NCI-H524 (cell line): Measurements from ENCODE around the gene USP20.

Experiments used
- DNase-seq, 2 experiments: peaks; one replicate each; lab custom pipeline; 2025; lab: John Stamatoyannopoulos, UW

Gene USP20

DNA sequence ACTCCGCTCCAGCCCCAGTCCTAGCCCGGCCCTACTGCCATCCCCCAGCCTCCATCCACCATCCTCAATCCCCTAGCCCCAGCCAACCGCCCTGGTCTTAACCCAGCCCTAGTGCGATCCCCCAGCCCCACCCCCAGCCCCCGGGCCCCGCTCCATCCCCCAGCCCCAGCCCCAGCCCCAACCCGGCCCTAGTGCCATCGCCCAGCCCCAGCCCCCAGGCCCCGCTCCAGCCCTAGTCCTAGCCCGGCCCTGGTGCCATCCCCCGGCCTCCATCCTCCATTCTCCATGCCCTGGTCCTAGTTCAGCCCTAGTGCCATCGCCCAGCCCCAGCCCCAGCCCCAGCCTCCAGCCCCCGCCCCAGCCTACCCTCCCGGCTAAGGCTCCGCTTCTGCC is 11.7 kb upstream of the USP20 start:
- no peak for DNase-seq

DNA sequence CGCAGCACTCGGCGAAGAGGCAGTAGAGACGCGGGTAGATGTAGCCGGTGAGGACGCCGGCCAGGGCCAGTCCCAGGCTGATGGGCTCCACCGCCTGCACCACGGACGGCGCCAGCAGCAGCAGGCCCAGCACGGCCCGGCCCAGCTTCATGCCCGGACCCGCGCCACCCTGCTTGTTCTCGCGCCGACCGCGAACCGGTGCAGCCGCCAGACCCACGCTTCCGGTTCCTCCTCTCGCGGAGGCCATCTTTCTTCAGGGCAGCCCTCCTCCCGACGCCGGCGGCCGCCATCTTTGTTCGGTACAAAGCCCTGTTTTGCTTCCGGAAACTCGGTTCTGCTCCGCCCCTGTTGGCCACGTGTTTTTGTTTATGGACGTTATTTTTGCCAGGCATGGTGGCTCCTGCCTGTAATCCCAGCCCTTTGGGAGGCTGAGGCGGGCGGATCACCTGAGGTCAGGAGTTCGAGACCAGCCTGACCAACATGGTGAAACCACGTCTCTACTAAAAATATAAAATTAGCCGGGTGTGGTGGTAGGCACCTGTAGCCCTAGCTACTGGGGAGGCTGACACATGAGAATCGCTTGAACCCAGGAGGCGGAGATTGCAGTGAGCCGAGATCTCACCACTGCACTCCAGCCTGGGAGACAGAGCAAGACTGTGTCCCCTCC is 11.2 kb upstream of the USP20 start, which contains the start of gene TOR1A:
Gene TOR1A (minus strand): TSS at position 202 of the 667 bp plus-strand sequence. CDS start 51 bp downstream, at position 151.
- DNase-seq = peak; percentile 94 to 96

DNA sequence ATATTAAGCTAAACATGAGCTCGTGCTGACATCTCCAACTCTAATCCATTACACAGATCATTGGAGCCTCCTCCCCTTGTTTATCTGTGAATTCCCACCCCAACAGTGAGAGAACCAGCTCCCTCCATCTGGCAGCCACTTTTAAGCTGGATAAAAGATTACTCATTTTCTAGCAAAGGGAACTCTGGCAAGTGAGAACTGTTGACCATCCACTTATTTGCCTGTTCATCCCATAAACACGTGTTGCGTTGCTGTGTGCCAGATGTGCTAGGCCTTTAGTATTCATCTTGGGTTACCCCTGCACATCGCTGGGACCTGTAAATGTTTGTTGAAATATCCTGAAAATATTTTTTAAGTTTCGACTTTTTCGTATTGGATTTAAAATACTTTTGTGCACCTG is 8.9 kb upstream of the USP20 start:
- peak; percentile 6 to 80 for DNase-seq

DNA sequence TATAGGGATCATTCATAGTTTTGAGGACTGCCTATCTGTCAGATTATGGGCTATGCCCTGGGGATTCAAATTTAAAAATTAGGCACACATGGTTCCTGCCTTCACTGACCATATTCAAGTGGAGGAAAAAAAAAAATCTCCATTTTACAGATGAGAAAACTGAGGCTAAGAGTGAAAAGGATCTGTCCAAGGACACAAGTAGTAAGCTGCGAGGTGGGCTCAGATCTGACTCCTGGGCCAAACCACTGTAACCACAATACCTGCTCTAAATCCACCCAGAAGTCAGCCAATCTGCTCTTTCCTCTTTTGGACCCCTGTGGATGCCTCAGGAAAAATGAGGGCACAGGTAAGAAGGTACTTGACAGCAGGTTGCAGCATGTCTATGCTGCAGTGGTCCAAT is 8.5 kb upstream of the USP20 start:
- no peak for DNase-seq

DNA sequence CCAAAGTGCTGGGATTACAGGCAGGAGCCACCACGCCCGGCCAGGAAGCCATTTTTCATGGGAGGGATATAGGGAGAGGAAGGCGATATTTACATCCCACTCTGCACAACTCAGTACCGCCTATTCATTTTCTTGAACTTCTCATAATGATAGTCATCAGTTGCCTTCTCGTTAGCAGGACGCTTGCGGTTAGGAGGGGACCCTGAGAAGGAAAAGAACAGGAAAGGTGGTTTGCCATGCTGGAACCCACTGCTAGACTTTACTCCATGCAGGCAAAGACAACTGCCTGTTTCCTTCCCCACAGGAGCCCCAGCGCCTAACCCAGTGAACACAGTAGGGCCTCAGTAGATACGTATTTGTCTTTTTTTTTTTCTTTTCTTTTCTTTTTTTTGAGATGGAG is 7.2 kb upstream of the USP20 start:
- no peak for DNase-seq

DNA sequence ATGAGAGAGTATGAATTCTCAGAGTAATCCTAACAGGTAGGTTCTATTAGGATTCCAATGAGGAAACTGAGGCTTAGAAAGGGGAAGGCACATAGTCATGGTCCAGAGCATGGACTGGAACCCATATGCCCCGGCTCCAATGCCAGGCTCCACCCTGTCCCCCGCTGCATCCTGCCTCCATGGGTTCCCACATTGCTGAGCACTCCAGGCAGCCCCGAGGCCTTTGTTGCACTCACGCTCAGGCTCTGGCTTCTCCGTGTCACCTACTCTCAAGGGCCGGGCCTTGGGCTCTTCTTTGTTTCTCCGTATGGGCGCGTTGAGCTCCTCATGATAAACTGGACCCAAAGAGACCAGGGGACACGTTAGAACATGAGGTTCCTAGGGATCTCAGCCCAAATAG is 6.3 kb upstream of the USP20 start:
- DNase-seq = no peak

DNA sequence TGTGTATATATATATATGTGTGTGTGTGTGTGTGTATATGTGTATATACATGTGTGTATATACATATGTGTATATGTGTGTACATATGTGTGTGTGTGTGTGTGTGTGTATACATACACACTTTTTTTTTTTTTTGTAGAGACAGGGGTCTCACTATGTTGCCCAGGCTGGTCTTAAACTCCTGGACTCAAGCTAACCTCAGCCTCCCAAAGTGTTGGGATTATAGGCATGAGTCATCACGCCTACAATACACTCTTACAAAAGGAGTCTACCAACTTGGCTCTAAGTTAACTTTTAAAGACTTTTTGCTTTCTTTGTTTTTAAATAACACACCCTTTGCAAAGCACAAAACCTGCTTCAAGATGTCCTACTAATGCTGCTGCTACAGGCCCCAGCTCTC is 2.3 kb upstream of the USP20 start:
- DNase-seq = no peak

DNA sequence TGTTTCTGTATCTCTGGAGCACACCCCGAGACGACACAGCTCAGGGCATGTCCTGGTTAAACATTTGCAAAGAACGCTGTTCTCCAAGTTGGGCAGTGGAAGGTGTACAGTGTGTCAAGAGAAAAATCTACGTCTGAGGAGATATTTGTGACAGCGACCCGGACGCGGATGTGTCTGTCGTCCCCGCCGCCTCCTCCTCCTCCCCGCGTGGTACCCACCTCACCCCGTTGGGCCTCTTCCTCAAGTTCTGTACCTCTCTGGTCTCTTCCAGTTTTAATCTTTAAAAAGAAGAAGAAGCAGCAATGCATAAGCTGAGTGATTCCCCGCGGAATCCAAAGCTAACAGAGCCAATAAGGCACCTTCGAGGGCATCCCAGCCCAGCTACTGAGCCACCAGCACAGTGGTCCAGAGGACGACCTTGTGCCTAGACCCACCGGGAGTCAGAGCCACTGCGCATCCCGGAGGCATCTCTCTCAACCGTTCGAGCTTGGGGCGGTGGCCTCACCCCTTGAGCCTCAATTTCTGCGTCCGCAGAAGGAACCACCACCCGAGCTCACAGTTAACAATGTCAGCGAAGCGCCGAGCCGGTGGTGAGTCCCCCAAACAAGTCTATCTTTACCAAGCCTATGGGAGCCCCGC is 650 bp upstream of the USP20 start:
- no peak for DNase-seq

DNA sequence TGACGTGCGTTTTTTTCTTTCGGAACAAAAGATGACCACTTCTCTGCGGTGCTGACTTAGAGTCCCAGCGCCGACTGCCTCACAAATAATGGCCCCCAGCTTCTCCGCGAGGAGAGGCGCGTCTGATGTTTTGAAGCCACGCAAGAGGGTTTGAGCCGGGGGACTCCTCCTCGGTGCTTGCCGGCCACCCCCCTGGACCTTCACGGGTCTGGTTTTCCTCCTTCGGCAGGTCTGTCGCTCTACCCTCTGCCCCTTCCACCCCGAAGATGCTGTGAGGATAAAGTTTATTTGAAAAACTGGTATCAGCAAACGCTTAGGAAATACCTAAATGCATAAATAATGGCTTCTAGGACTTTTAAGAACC is 584 bp downstream of the USP20 start:
- no peak for DNase-seq

DNA sequence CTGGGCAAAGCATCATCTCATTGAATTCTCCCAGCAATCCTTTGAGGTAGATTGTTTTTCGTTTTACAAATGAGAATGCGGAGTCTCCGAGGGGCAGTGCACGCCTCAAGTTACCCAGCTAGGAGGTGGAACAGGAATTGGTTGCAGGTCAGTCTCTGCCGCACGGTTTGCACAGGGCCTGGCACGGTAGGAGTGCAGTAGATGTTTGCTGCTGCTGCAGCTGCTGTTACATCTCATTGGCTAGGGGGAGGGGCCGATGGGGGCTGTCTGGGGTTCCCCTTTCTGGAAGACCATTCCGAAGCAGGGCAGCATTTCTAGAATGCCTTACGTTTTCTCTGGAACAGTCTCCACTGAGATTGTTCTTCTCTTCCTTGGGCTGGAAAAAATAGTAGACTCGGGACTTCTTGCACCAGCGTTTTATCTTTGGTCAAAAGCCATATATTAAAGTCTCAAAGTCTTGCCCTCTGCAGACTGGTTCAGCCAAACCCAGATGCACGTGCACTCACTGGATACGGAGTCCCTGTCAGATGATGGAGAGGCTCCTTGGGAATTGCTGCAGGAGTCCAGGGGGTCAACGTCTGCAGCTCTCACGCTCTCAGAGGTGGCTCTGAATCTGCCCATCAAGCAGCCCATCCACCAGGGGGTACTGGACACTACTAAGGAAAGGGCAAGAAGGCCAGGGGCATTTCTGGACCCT is 1.2 kb downstream of the USP20 start:
- no peak for DNase-seq

DNA sequence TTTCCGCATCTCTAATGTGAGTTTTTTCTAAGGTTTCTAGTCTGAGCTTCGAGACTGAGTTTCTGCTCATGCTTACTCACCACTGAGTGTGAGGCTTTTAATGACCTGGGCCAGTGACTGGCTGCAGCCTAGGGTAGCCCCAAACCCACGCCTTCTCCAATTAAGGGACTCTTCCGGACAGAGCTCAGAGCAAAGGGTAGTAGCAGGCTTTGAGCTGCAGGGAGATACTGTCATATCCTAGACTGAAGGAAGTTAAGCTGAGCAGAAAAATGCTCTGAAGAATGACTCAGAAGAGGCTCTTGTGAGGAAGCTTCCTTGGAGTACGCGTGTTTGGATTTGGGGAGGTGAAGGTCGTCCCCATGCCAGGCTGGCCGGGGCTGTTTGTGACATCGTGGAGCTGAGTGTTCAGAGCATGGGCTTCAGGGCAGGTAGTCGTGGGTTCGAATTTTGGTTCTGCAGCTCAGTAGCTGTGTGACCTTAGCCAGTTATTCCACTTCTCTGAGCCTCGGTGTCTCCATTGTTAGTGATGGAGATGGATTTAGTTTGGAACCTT is 3.5 kb downstream of the USP20 start:
- DNase-seq = no peak

DNA sequence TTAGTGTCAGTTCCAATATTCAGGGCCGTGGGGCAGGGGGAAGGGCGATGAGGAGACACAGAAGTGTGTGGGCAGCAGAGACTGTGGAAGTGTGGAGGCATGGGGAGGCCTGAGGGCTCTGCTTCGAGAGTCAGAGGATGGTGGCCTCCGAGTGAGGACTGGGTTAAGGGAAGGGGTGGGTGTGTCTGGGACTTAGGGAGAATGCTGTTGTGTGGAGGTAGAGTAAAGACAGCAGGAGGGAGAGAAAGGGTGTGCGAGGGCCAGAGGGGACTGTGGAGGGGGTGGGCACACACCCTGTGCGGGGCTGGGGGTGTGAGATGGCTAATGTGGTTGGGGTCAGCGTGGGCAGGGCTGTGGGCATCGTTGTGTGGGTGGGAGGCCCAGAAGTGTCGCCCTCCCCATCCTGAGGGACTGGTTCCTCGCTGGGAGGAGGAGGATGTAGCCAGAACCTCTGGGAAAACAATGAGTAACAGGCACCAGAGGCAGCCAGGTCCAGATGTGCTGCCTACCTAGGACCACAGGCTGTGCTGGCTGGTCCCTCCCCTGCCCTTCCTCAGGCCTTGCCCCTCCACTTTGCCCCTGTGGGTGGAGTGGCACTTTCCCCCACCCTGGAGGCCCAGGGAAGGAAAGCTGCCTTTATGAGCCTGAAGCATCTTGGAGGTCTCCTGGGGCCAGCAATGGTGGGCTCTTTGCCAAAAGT is 4.2 kb downstream of the USP20 start:
- no peak for DNase-seq

DNA sequence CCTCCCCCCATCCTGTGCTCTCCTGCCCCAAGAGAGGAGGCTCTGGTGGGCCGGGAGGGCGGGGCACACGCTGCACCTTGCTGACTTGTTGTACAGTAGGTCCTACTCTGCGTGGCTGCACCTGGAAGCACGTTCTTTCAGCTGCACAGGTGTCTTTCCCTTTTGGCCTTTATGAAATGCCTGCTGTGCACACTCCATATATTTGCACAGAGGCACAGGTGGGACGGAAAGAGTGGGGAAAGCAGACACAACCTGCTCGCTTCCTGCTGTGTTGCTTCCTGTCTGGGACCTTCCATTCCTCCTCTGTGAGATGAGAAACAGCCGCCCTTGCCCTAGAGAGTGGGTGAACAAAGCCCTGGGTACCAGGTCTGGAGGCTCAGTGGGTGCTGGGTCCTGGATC is 4.8 kb downstream of the USP20 start:
- DNase-seq = no peak

DNA sequence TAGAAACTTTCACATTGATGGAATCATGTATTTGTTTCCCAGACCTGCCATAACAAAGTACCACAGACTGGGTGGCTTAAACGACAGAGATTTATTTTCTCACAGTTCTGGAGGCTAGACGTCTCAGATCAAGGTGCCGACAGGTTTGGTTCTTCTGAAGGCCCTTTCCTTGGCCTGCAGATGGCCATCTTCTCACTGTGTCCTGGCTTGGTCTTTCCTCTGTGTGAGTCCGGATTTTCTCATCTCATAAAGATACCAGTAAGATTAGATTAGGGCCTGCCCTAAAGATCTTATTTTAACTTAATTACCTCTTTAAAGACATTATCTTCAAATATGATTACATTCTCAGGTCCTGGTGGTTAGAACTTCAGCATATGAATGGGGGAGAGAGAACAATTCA is 5.8 kb downstream of the USP20 start:
- no peak for DNase-seq

DNA sequence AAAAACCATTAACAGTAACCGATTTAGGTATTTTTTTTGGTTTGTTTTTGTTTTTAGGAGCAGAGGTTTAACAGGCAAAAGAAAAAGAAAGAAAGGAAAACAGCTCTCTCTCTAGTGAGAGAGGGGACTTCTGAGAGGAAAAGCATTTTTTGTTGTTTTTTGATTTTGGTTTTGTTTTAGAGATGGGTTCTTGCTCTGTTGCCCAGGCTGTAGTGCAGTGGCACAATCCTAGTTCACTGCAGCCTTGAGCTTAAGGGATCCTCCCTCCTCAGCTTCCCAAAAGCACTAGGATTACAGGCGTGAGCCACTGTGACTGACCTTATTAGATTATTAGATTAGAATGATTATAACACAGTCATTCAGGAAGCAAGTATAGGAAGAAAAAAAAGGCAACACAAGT is 10.1 kb downstream of the USP20 start:
- no peak for DNase-seq

DNA sequence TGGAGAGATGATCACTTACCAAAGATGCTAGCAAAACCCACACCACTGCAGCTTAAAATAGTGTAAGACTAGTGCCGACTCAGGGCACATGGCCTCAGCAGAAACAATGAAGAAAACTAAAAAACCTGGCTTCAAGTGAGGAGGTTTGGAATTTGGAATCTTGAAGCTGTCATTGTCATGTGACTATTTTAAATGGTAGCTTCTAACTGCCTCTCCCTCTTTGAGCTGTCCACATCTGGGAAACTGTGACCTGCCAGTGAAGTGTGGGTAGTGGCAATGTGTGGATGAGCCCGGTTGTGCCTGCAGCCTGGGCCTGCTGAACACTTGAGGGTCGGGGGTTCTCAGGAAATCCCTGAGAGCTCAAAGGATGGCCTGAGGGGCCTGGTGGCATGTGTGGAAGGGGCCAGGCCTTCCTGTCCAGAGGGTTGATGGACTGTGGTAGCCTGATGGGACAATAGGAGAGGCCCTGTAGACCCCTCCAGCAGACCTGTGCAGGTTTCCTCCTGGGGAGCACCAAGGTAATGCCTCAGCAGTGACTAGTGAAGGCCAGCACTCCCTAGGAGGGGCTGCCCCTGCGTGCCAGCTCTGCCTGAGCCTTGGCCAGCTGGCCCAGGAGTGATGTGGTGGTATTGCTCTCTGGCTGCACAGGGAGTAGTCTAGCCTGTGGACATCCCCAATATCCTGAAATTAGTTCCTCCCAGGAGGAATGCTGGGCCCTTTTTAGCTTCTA is 13.6 kb downstream of the USP20 start:
- no peak for DNase-seq

DNA sequence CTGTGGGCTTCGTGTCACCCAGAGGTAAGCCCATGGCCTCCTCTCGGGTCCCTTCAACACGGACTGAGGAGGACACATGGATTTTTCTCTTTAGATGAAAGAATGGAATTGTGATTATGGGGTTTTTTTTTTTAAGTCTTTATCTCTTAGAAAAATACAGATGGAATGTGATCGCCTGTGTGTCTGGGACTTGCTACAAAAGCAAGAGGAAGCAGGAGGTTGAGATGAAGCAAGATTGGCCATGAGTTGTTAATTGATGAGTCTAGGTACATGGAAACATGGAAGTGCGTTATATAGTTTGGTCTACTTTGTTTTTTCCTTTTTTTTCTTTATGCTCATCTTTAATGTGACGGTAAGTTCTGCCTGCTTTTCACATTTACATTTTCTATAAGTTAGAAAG is 14.6 kb downstream of the USP20 start:
- DNase-seq = no peak

DNA sequence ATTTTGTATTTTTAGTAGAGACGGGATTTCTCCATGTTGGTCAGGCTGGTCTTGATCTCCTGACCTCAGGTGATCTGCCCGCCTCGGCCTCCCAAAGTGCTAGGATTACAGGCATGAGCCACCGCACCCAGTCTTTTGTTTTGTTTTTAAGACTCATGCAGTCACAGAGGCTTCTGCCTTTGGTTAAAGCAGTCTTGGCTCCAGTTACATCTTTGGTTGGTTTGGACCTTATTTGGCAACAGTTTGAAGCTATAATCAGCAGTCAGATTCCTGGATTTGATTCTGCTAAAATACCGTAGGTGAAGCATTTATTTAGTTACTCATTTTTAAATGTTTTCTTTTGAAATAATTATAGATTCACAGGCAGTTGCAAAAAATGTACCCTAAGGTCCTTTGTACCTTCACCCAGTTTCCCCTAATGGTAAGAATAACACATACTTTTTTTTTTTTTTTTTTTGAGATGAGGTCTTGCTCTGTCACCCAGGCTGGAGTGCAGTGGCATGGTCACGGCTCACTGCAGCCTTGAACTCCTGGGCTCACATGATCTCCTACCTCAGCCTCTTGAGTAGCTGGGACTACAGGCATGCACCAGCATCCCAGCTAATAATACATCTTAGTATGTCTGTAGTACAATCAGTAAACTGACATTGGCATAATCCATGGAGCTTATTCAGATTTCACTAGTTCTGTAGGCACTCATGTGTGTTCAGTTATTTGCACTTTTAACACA is 15.7 kb downstream of the USP20 start:
- DNase-seq = no peak

DNA sequence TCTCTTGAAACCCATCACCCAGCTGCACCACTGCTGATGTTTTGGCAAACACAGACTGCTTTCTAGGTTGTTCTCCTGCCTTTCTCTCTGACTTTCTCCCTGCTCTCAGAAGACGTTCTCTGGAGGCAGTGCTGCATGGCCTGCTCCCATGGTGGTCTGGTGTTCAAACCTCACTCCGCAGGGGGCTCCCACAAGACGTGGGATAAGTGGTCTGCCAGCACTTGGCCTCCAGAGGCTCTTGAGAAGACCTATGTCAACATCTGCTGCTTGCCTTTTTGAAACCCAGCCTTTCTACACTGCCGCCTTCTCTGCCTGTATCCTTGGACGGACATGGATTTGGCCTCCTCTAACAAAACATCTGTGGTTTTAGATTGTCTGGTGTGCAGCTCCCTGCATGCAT is 16.6 kb downstream of the USP20 start:
- DNase-seq = no peak

DNA sequence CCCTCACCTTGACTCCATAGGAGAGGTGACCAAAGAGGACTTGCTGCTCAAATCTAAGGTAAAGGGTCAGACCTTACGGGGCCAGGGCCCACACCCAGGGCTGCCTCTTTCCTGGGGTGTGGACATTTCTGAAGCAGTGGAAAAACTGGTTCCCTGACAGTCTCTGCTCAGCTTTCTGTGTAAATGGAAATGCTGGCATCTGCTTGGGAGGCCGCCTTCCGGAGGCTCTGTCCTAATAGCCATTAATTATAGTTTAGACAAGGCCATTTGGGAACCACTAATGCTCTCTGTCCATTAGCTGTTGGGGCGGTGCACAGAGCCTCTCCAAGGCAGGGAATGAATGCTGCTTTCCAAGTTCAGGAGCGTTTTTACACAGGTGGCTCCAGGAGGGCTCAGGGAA is 17.3 kb downstream of the USP20 start:
- no peak for DNase-seq

DNA sequence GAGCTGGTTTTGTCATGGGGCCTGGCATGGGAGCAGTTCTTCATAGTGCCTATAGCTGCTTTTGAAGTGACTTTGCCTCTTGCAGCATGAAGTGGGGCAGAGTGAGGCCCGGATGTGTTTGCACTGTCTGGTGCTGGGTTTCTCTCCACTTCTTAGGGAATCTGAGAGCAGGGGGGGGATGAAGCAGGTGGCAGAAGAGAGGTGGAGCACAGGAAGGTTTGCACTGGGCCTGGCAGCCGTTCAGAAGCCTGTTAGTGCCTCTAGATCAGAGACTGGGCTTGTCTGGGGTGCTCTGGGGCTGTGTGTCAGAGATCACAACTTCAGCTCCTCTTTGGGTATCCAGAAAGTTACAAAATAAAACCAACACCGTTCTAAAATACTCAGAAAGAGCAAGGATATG is 18.4 kb downstream of the USP20 start:
- DNase-seq = no peak
